Esophagus squamous epithelium (tissue), 4 donors: Measurements from ENCODE around the gene ADAMTSL1.

Experiments used
- CTCF ChIP-seq, 6 experiments: fragments of 450-650 bp in 4 of 6; fragments of 200-600 bp in 2 of 6; sonication (generic) in 2 of 6; IDR thresholded peaks; one replicate each; pipeline ENCODE4 v1.5.1; 2016 to 2019; ENCODE audit warnings: antibody characterized with exemption in 6 of 6, mild to moderate bottlenecking in 4 of 6, moderate library complexity in 4 of 6
- POLR2A ChIP-seq, 4 donors: fragments of 450-650 bp; IDR thresholded peaks; one replicate each; pipeline ENCODE4 v1.6.1; 2017; ENCODE audit warnings: antibody characterized with exemption in 4 of 4, mild to moderate bottlenecking in 4 of 4, moderate library complexity in 3 of 4

GRCh38 chr9:18955626-18956025 lies 481.7 kb downstream of the ADAMTSL1 start:
- TF ChIP-seq POLR2A (IDR thresholded peaks at IDR 0.05) (no peak), CTCF (IDR thresholded peaks at IDR 0.05) (no peak)
